Epithelial cell of alveolus of lung (primary cell): ENCODE results near the gene HSF2BP. TPM values are rescaled to one million over a fixed set of nuclear protein-coding genes. Genes with fewer than 3 reads are reported as not detected.

Experiments used
- total RNA-seq: library from RNA; depleted of rRNA; stranded (reverse); fragments of >200 nt; gene quantifications from 2 replicates; pipeline ENCODE4 v1.2.1, GENCODE V29; 2015

Gene HSF2BP
- 0.48 and 1.0 TPM in 2 replicates for total RNA-seq

DNA sequence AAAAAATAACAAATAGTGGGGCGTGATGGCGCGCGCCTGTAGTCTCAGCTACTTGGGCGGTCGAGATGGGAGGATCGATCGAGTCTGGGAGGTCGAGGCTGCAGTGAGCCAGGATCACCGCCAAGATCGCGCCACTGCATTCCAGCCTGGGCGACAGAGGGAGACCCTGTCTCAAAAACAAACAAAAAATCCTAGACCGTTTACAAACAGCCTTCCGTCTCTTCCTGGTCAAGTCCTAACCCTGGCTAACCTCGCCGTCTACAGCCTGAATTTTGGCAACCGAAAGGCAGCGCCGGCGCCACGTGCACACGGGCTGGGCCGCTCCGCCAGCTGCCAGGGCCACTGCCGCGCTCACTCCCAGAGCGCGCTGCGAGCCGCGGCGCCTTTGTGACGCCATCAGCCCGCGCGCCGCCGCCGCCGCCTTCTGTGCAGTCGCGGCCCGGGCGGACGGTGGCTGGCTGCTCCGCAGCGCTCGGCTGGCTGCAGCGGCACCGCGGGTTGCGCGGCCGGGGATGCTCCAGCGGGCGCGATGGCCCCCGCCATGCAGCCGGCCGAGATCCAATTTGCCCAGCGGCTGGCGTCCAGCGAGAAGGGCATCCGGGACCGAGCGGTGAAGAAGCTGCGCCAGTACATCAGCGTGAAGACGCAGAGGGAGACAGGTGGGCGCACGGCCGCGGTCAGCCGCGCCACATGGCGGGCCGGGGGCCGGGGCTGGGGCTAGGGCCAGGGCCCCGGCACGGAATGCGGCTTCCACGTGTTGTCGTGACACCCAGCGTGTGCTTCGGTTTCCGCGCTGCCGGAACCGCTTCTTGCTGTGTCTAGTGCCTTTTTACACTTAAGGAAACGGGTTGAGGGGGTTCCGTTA, at the start of gene HSF2BP, which contains the start of gene RRP1B:
HSF2BP (minus strand) TSS at position 353 of the 865 bp plus-strand sequence. CDS start 1,392 bp downstream, outside the sequence.
RRP1B (plus strand) TSS at position 425 of the 865 bp plus-strand sequence; CDS start at position 530, 105 bp downstream.

Other genes starting within 250 kb of the HSF2BP start
- gene SIK1, start 232.4 kb downstream of the HSF2BP start, total RNA-seq: 2.8 and 11.0 TPM in 2 replicates
- 20.3 and 27.8 TPM in 2 replicates for gene RRP1B, start 72 bp upstream of the HSF2BP start, total RNA-seq
- 29.5 and 96.8 TPM in 2 replicates for gene PDXK, start 59.6 kb upstream of the HSF2BP start, total RNA-seq
- 12.5 and 13.8 TPM in 2 replicates for gene CSTB, start 116.8 kb upstream of the HSF2BP start, total RNA-seq
- gene RRP1, start 130.1 kb upstream of the HSF2BP start, total RNA-seq: 16.5 and 21.1 TPM in 2 replicates
- 36.9 and 52.5 TPM in 2 replicates for gene AGPAT3, start 205.7 kb upstream of the HSF2BP start, total RNA-seq